Tibial artery (tissue), 4 donors: Measurements from ENCODE around the gene CTF1.
A peak's percentile ranks its signal among the peaks of the same experiment; 100 is the strongest.

ENCODE experiments used
- DNase-seq, 2 donors: peaks; one replicate each; pipeline ENCODE4 v3.0.0-alpha.2; 2019
- H3K27ac ChIP-seq, 2 donors: fragments of 200-600 bp; sonication (generic) in 1 of 2; 1 replicate in 1 of 2; 2 replicates in 1 of 2; pipeline ENCODE4 v1.5.1; 2018 to 2019; ENCODE audit warnings: mild to moderate bottlenecking in 1 of 2
- H3K27me3 ChIP-seq, 2 donors: fragments of 200-600 bp; sonication (generic) in 1 of 2; one replicate each; pipeline versions ENCODE4 v1.5.1 to v1.6.0; 2016 to 2019
- H3K36me3 ChIP-seq, 3 donors: fragments of 200-600 bp; sonication (generic) in 2 of 3; one replicate each; pipeline ENCODE4 v1.5.1; 2016 to 2019; ENCODE audit warnings: mild to moderate bottlenecking in 2 of 3
- H3K4me1 ChIP-seq, 4 donors: fragments of 200-600 bp; sonication (generic) in 2 of 4; 1 replicate in 3 of 4; 2 replicates in 1 of 4; pipeline ENCODE4 v1.5.1; 2016 to 2019
- H3K4me3 ChIP-seq, 2 donors: fragments of 200-600 bp; sonication (generic) in 1 of 2; 1 replicate in 1 of 2; 2 replicates in 1 of 2; pipeline ENCODE4 v1.5.1; 2018 to 2019; ENCODE audit warnings: mild to moderate bottlenecking in 2 of 2
- H3K9me3 ChIP-seq, 3 donors: fragments of 200-600 bp; sonication (generic) in 1 of 3; one replicate each; pipeline ENCODE4 v1.5.1; 2016 to 2019
- intact Hi-C: fragments of 100-400 bp; cut with DNase I; formaldehyde crosslinking; loops from one replicate; pipeline ENCODE4 v1.15.0; 2023; ENCODE audit warnings: low total_unique reads
- TF ChIP-seq, protein P1 (sequence below), 2 experiments: fragments of 200-600 bp in 1 of 2; fragments of 450-650 bp in 1 of 2; IDR thresholded peaks; one replicate each; pipeline ENCODE4 v1.5.1; 2017 to 2019; ENCODE audit warnings: antibody characterized with exemption in 2 of 2, mild to moderate bottlenecking in 1 of 2, moderate library complexity in 1 of 2

The CTF1 gene

GRCh38 chr16:30928390-30928789, 32.0 kb downstream of the CTF1 start:
- peaks cover 7 to 74% (median 38%) of the 10 kb centered on the region in 3 donors for H3K36me3 ChIP-seq
- no peak overlapping the region for H3K4me3 ChIP-seq
- no peak for DNase-seq
- H3K9me3 ChIP-seq = no peaks in the 10 kb centered on the region
- no peak overlapping the region for H3K27ac ChIP-seq
- peaks cover 0 to 33% (median 16%) of the 10 kb centered on the region in 4 donors for H3K4me1 ChIP-seq
- TF ChIP-seq, protein P1, sequence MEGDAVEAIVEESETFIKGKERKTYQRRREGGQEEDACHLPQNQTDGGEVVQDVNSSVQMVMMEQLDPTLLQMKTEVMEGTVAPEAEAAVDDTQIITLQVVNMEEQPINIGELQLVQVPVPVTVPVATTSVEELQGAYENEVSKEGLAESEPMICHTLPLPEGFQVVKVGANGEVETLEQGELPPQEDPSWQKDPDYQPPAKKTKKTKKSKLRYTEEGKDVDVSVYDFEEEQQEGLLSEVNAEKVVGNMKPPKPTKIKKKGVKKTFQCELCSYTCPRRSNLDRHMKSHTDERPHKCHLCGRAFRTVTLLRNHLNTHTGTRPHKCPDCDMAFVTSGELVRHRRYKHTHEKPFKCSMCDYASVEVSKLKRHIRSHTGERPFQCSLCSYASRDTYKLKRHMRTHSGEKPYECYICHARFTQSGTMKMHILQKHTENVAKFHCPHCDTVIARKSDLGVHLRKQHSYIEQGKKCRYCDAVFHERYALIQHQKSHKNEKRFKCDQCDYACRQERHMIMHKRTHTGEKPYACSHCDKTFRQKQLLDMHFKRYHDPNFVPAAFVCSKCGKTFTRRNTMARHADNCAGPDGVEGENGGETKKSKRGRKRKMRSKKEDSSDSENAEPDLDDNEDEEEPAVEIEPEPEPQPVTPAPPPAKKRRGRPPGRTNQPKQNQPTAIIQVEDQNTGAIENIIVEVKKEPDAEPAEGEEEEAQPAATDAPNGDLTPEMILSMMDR (IDR thresholded peaks at IDR 0.05) = no peak
- intact Hi-C loops = no loop called here
- no peaks in the 10 kb centered on the region for H3K27me3 ChIP-seq

DNA sequence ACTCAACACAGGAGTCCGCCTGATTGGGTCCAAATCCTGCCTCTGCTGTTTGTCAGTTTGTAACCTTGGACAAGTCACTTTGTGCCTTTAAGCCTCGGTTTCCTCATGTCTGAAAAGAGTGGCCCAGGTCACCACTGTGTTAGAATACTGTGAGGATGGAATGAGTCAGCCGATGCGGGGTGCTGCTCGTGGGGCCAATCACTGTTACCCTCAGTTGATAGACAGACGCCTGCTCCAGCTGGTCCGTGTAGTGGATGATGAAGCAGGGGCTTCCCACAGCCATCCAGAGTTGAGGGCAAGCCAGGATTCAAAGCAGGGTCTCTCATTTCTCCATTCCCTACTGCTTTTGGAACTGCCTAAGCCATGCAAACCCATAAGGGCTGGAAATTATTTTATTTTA, 32.8 kb downstream of the CTF1 start:
- DNase-seq = no peak

DNA sequence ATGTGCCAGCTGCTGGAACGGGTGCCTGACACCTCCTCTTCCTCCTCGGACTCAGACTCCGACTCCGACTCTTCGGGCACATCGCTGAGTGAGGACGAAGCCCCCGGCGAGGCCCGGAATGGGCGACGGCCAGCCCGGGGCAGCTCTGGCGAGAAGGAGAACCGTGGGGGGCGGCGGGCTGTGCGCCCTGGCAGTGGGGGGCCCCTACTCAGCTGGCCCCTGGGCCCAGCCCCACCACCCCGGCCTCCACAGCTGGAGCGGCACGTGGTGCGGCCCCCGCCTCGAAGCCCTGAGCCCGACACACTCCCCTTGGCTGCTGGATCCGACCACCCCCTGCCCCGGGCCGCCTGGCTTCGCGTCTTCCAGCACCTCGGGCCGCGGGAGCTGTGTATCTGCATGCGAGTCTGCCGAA, 33.8 kb downstream of the CTF1 start:
- Histone ChIP-seq H3K4me3 (no peak overlapping the region), H3K36me3 (peaks cover 7 to 91% (median 38%) of the 10 kb centered on the region in 3 donors), H3K4me1 (peaks cover 0 to 17% (median 3%) of the 10 kb centered on the region in 4 donors), H3K27ac (no peak overlapping the region), H3K9me3 (no peaks in the 10 kb centered on the region), H3K27me3 (no peaks in the 10 kb centered on the region)
- intact Hi-C loops = no loop called here
- TF ChIP-seq, protein P1 (IDR thresholded peaks at IDR 0.05) = no peak
- DNase-seq = no peak

More for the DNA sequence above, 32.8 kb downstream of the CTF1 start:
- H3K27ac ChIP-seq = no peak overlapping the region
- intact Hi-C loops = no loop called here
- peaks cover 7 to 82% (median 38%) of the 10 kb centered on the region in 3 donors for H3K36me3 ChIP-seq
- TF ChIP-seq, protein P1 (IDR thresholded peaks at IDR 0.05) = no peak
- H3K9me3 ChIP-seq = no peaks in the 10 kb centered on the region
- H3K27me3 ChIP-seq = no peaks in the 10 kb centered on the region
- no peak overlapping the region for H3K4me3 ChIP-seq
- H3K4me1 ChIP-seq = peaks cover 0 to 27% (median 12%) of the 10 kb centered on the region in 4 donors

GRCh38 chr16:30931068-30931650, 34.7 kb downstream of the CTF1 start:
- Histone ChIP-seq H3K4me1 (peaks cover 0 to 12% (median 3%) of the 10 kb centered on the region in 4 donors), H3K27me3 (no peaks in the 10 kb centered on the region), H3K36me3 (peaks cover 7 to 94% (median 38%) of the 10 kb centered on the region in 3 donors), H3K4me3 (no peak overlapping the region), H3K9me3 (no peaks in the 10 kb centered on the region), H3K27ac (no peak overlapping the region)
- TF ChIP-seq, protein P1 (IDR thresholded peaks at IDR 0.05) = no peak
- intact Hi-C loops = no loop called here
- no peak for DNase-seq

DNA sequence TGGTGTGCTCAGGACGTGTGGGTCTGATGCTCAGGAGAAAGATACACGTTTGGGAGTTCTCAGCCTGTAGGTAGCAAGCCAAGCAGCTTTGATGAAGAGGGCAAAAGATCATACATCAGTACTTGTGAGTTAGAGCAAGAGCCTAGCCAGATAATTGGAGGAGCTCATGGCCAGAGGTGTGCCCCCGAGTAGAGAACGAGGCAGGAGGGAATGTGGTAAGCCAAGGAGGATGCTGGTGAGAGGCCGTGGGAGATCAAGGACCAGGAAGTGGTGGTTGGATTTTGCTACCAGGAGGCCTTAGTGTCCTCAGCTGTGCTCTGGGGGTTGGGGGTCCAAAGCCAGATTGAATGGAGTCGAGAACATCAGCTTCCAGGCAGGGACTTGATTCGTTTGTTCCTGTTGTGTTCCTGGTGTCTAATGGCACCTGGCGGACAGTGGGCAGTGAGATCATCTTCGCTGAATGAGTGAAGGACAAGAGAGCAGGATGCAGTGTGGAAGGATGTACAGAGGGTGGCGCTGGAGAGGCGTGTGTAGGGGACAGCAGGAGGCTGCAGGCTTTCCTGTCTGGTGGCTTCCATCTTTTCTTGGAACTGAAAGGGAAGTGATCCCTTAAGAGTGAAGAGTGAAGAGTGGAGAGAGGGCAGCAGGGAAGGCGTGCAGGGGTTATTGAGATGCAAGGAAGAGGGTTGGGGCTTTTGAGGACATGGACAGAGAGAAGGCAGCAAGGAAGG, 38.6 kb downstream of the CTF1 start:
- TF ChIP-seq, protein P1 (IDR thresholded peaks at IDR 0.05) = peak; percentile 47 to 49
- no peak overlapping the region for H3K4me3 ChIP-seq
- H3K27ac ChIP-seq = no peak overlapping the region
- intact Hi-C loops = no loop called here
- DNase-seq = peak in 1 of 2 donors; percentile 55
- H3K36me3 ChIP-seq = peaks cover 7 to 77% (median 33%) of the 10 kb centered on the region in 3 donors
- H3K4me1 ChIP-seq = peaks cover 0 to 15% (median 5%) of the 10 kb centered on the region in 4 donors
- no peaks in the 10 kb centered on the region for H3K9me3 ChIP-seq
- H3K27me3 ChIP-seq = no peaks in the 10 kb centered on the region
